NCI-H2081 treated with DMSO at 0.1 percent for 48 hours (cell line): ENCODE measurements around the gene IGF1R.
A peak's percentile ranks its signal among the peaks of the same experiment; 100 is the strongest.

Source experiments
- DNase-seq: peaks from one replicate; lab custom pipeline; 2025; lab: John Stamatoyannopoulos, UW

The IGF1R gene

GRCh38 chr15:98826658-98827057 is 178.3 kb downstream of the IGF1R start:
- DNase-seq, result no peak

- DNase-seq, result no peak
These were observed 178.9 kb downstream of the IGF1R start for GRCh38 chr15:98827217-98827616.

GRCh38 chr15:98830034-98830634 is 181.8 kb downstream of the IGF1R start:
- no peak for DNase-seq

- DNase-seq, result no peak
These were observed 186.6 kb downstream of the IGF1R start for GRCh38 chr15:98834976-98835375.

- no peak for DNase-seq
These were observed 187.5 kb downstream of the IGF1R start for GRCh38 chr15:98835876-98836275.

GRCh38 chr15:98838387-98839259 is 190.3 kb downstream of the IGF1R start:
- no peak for DNase-seq

- no peak for DNase-seq
These were observed 191.7 kb downstream of the IGF1R start for GRCh38 chr15:98840053-98840452.

- no peak for DNase-seq
These were observed 193.2 kb downstream of the IGF1R start for GRCh38 chr15:98841419-98841970.

GRCh38 chr15:98842192-98842972 is 194.0 kb downstream of the IGF1R start:
- no peak for DNase-seq

GRCh38 chr15:98842973-98843285 is 194.6 kb downstream of the IGF1R start:
- no peak for DNase-seq

- DNase-seq, result no peak
These were observed 195.5 kb downstream of the IGF1R start for GRCh38 chr15:98843844-98844243.

GRCh38 chr15:98844261-98844660 is 195.9 kb downstream of the IGF1R start:
- no peak for DNase-seq

GRCh38 chr15:98845138-98845884 is 197.0 kb downstream of the IGF1R start:
- no peak for DNase-seq

GRCh38 chr15:98850961-98851572 is 202.7 kb downstream of the IGF1R start:
- DNase-seq, result no peak

- DNase-seq, result peak; percentile 40
These were observed 204.8 kb downstream of the IGF1R start for GRCh38 chr15:98853161-98853560.

GRCh38 chr15:98853617-98854420 is 205.5 kb downstream of the IGF1R start:
- no peak for DNase-seq

- DNase-seq, result no peak
These were observed 206.2 kb downstream of the IGF1R start for GRCh38 chr15:98854496-98854895.

GRCh38 chr15:98855067-98855814 is 206.9 kb downstream of the IGF1R start:
- no peak for DNase-seq

- DNase-seq, result no peak
These were observed 207.6 kb downstream of the IGF1R start for GRCh38 chr15:98855815-98856531.
